Activated CD4-positive, alpha-beta T cell treated with anti-CD3 and anti-CD28 coated beads, Interleukin-2, amount 50 U/mL, for 48 hours (primary cell): Measurements from ENCODE around the gene TOP2A.

Experiments used
- DNase-seq, 2 experiments: peaks; one replicate each; pipeline ENCODE4 v3.0.0-alpha.2; 2020

The TOP2A gene

DNA sequence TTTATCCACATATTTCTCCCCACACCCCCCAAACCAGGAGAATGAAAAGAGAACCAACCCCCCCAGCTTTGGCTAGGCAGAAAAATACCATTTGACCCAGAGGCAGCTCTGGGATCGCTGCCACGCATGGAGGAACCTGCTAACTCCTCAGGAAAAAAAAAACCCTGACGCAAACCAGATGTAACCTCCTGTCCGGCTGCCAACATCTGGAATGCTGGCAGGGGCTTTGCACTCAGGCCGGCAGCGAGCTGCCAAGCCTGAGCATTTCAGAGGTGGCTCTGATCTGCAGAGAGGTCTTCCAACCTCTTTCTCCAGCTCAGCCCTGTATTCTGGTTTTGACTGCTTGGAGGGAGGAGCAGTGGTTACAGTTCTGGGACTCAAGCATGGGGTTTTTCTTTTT, 33.7 kb upstream of the TOP2A start:
- no peak for DNase-seq

DNA sequence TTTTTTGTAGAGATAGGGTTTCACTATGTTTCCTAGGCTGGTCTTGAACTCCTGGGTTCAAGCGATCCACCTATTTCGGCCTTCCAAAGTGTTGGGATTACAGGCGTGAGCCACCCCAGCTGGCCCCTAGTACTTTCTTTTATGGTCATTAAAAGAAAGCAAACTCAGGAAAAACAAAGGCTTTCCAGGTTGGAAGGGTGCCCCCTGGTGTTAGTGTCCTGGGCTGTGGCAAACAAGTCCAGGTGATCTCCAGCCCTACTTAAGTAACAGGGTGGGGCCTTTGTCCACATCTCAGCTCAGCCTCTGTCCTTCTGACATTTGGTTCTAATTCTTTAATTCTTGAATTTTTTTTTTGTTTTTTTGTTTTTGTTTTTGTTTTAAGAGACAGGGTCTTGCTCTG, 32.5 kb upstream of the TOP2A start:
- DNase-seq = peak; percentile 54 to 67

DNA sequence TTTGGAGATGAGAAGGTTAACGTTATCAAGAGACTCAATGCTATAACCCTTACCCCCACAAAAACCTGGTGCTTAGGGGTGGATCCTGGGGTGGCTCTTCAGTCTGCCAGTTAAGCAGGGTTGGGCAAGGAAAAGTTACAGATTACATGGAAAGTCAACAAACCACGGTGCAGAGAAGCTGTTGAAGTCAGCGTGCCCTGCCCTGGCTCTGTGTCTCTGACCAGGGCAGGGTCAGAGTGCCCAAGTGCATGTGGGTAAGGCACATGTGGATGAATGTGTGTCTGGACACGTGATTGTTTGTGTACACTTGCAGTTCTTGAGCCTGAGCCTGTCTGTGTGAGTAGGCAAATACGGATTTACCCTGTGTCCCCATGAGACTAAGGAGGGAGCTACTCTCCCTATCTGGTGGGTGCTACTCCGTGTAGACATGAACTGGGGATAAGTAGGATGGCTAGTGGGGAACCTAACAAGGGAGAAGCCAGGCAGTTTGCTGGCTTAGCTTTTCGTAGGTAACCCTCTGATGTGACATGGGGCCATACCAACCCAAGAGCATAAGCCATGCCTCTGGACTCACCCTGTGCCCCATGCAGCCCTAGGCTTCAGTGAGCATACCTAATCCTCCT, 31.1 kb upstream of the TOP2A start:
- DNase-seq = no peak

DNA sequence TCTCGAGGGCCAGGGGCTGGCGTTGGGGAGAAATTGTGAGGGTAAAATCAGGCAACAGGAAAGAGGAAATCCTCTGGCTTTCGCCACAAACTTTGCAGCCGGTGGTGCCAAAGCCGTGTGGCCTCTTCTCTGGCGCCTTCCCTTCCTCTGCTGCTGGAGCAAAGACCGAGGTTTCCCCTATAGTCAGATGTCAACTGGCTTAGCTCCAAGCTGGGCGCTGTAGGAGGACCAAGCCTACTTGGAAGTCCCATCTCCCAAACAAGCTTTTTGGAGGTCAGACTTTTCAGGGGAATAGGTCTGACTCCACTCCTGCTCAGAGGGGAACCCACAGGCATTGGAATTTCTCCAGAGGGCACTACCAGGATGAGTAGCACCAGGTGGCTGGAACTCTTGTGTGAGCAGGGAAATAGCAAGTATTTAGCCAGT, 30.5 kb upstream of the TOP2A start:
- peak in 1 of 2 experiments; percentile 16 for DNase-seq

DNA sequence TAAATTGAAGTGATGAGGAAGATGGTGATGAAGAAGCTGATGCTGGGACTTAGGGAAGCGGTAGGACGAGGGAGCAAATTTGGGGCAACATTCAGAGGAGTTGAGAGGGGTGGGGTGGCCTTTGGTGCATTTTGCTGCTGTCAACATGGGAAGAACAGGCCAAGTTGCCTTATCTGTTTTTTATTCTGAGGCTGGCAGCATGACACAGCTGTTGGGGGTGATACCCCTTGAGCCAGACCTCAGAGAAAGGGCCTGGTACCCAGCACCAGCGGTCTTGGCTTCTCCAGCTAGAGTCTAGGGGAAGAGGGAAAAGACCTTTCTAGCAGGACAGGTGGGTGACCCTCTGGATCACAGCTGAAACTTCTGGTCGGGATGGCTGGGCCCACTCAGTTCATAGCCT, 30.1 kb upstream of the TOP2A start:
- DNase-seq = no peak

DNA sequence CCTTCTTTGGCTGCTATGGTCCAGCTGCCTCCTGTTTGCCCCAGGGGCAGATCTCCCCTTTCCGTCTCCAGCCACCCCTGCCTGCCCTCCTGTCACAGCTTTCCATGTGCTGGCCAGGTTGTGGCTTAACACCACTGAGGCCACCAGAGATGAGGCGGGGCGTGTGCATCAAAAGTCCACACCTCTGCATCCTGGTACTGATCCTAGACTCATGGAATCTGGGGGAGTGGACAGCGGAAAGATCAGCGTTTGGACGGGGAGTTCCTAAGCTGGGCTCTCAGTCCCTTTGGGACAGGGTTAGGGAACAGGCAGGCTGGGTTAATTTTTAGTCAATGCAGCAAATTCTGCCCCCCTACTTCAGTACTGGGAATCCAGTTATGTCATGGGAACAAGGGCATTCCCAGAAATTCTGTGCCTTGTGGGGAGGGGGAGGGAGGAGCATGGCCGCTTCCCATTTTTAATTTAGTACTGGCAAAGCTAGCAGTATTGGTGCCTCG, 29.5 kb upstream of the TOP2A start:
- DNase-seq = no peak

DNA sequence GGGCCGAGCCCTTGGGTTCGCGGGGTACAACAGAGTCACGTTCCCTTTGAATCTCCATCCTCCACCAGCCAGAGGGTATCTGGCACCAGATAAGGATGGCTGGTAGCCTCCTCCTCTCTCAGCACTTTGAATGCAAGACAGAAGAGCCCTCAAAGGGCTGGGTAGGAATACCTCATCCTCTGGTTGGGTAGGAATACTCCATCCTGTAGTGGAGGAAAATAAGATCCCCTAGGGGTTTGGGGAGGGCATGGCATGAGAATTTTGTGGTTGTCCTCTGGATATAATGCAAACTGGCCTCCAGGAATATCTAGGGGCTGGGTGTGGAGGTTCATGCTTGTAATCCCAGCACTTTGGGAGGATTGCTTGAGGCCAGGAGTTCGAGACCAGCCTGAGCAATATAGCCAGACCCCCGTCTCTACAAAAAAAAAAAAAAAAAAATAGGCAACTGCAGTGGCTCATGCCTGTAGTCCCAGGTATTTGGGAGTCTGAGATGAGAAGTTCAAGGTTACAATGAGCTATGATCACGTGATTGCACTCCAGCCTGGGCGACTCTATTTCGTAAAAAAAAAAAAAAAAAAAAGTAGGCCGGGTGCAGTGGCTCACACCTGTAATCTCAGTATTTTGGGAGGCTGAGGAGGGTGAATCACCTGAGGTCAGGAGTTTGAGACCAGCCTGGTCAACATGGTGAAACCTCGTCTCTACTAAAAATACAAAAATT, 28.2 kb upstream of the TOP2A start:
- no peak for DNase-seq

DNA sequence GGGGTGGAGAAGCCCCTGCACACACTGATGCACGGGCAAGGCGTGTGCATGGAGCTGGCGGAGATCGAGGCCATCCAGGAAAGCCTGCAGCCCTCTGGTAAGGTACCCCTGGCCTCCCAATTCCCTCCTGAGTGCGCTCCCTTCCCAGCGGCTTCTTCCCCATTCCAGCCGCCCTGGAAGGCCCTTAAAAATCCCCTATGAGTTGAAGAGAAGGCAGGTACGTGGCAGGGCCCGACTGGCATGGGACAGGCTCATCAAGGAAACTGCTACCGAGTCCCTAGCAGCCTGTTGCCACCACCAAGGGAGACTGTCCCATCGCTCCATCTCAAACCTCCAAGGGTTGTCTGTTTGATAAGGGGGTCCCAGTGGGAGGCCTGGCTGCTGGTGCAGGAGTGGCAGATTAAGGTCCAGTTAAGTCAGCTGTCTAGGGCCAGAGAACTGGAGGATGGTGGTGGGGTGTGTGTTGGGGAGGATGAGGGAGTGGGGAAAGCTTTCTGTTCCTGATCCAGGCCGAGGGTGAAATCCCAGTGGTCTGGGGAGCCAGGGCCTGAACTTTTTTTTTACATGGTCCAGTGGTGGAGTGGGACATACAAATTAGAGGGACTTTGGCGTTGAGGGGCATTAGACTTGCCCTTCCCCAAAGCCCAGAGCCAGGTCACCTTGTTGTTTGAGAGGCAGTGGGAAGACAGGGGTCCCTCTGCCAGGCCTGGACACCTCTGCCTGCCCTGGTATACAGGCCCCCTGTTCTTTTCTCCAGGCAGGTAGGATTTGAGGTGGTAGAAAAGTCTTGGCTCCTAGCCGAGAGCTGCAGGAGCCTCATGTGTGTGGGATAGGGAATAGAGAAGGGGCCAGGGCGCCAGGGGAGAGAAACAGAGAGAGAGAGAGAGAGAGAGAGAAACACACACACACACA, 26.5 kb upstream of the TOP2A start:
- DNase-seq = peak; percentile 39

DNA sequence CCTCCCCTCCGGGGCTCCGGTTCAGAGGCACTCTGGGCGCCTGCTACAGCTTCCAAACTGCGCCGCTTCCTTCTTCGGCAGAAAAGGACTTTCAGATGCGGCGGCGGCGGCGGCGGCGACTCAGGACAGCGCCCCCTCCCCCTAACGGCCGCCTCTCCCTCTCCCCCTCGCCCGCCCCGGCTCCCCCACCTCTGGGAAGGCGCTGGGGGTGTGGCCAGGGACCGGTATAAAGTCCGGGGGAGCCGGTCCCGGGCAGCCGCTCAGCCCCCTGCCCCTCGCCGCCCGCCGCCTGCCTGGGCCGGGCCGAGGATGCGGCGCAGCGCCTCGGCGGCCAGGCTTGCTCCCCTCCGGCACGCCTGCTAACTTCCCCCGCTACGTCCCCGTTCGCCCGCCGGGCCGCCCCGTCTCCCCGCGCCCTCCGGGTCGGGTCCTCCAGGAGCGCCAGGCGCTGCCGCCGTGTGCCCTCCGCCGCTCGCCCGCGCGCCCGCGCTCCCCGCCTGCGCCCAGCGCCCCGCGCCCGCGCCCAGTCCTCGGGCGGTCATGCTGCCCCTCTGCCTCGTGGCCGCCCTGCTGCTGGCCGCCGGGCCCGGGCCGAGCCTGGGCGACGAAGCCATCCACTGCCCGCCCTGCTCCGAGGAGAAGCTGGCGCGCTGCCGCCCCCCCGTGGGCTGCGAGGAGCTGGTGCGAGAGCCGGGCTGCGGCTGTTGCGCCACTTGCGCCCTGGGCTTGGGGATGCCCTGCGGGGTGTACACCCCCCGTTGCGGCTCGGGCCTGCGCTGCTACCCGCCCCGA, 25.7 kb upstream of the TOP2A start, which contains the start of gene IGFBP4:
Gene IGFBP4, plus strand, starts transcription at position 255 of the 792 bp plus-strand sequence. Its CDS starts 286 bp downstream, at position 541.
- peak; percentile 72 to 77 for DNase-seq

DNA sequence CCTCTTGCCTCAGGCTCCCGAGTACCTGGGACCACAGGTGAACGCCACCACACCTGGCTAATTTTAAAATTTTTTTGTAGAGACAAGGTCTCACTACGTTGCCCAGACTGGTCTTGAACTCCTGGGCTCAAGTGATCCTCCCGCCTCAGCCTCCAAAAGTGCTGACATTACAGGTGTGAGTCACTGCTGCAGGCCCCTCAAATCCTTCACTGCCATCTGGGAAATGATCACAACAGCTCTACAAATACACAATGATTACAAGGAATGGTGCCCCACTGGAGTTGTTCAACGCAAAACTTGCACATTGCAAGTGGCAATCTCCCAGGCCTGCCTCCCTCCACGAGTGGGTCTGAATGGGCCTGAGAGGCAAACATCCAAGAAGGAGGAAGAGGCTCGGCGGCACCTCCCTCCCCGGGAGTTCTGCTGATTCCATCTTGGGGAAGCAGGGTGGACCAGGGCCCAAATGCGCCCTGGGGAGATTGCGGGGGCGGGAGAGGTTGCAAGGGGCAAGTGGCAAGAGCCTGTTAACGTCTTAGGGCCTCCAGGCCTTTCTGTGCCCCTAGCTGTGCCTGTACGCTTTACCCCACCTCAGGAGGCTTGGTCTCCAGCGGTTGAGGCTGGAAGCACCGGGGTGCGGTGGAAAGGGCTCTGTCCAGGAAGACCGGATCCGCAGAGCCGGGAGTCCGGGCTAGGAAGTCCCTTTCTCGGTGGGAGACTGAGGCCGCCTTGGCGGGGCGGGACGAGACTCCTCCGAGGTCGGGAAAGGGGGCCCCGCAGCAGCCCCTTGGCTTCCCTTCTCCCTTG, 24.9 kb upstream of the TOP2A start:
- DNase-seq = peak in 1 of 2 experiments; percentile 11

DNA sequence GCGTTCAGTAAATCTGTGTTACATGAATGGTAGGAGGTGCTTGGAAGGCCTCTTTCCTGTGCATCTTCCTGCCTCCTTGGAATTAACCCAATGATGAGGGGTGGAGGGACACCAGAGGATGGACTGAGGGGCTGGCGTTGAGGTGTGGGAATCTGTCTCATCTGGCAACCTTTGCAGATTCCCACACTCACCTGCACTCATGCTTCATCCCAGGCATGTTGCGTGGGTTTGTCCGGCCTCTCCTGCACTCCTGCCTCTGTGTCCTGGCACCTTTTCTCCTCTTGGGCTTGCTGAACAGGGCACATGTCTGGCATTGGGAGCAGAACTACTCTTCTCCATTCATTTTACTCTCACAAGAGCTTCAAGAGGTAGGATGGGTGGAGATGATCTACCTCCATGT, 22.5 kb upstream of the TOP2A start:
- no peak for DNase-seq

DNA sequence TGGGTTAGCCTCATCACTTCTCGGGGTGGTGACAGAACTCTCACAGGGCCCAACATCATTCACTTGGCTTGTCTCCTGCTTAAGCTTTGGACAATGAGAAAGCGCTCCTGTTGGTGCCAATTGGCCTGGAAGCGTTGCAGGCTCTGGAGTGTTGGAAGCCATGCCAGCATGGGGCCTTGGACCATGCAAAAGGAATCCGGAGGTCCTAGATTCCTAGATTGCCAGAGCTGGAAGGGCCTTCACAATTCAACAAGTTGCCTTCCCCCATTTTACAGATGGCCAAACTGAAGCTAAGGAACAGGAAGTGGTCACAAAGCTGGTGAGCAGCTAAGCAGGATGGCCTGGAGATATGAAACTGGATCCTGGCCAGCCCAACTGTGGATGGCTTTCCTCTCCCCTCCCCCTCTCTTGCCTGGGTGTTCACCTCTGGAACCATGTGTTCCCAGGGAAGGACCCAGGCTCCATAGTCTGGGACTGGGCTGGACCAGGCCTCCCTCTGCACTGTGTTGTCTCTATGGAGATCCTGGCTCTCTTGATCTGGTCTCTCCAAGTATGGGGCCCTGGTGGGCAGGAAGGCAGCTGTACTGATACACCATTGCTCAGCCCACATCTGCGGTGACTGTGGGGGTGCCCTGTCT, 19.5 kb upstream of the TOP2A start:
- no peak for DNase-seq

DNA sequence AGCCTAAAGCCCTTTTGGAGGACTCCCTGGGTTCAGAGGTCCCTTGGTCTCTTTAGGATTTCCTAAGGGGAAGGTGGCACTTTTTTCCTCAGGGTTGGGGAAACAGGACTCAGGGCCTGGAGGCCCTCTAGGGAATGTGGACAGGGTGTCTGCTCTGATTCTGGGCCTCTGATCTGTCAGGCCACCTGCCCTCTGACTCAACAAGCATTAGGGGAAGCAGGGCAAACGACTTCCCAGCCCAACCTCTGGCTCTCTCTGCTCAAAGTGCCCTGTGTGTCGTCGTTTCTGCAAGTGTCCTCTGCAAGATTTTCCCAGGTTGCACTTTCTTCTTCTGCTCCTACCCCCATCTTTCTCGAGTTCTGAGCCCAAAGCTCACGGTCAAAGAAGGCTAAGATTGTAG, 18.9 kb upstream of the TOP2A start:
- DNase-seq = no peak

DNA sequence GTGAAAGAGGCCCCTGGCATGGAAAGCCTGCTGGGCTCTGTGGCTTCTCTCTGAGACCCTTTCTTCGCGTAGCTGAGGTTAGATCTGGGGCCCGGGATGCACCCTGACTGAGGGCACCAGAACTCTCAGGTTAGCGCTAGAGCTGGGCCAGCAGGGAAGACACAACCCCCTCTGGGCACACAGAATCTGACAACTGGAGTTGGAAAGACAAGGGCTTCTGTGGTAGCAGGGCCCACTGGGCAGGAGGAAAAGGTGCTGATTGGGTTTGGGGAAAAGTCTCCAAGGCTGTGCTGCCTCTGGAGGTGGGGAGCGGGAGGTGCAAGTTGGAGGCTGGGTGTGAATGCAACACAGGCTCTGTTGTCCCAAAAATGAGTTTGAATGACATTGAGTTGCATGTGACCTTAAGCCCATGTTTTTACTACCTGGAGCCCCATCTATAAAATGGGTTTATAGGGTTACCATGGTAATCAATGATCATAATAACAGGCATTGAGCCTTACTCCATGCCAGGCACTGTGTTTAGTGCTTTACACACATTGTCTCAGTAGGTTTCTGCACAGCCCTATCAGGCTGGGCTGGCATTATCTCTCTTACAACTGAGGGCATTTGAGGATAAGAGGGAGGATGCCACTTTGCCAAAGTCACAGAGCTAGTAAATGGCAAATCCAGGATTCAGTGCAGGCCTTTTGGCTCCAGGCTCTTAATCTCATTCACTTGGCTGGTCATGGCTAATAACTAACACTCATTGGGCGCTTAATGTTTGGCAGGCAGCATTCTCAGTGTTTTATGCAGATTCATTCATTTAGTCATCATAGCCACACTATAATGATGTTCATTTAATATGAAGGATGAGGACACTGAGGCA, 16.1 kb upstream of the TOP2A start:
- DNase-seq = peak; percentile 31 to 44

DNA sequence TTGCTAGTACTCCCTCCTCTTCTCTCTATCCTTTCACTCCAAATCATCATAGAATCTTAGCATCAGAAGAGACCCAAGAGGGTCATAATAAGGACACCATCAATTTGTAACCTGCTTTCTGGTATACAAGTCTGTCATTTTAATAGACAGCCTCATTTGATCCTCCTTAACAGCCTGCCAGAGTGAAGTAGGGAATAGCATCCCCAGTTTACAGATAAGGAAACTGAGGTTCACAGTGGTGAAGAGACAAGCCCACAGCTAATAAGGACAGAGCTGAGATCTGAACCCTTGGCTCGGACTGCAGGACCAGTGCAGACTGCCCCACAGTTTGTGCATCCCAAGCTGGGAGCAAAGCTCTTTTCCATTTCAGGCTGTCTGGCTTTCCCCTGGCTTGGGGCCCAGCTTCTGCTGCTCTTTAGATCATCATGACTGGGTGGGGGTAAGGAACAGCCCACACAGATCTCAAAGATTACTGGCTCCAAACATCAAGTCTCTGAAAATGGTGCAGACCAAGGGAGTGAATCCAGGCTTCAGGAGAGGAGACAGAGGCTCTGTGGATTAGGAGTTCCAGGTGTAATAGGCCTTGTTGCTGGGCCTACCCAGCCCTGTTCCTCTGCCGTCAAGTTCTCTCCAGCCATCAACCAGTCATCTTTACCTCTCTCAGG, 15.3 kb upstream of the TOP2A start:
- no peak for DNase-seq

DNA sequence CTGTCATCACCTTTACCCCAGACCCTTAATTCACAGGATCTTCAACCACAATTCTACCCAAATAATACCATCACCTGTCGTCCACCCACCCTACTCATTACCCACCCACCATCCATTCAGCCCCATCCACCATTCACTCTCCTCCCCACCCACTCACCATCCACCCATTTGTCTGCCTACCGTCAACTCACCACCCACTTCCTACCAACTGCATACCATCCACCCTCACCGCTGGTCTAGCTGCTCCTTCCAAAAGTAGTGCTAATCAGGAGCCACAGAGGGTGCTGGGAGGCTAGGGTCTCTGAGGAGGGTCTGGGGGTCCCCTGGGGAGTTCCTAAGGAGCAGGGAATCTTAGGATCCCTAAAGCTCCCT, 13.5 kb upstream of the TOP2A start:
- no peak for DNase-seq

DNA sequence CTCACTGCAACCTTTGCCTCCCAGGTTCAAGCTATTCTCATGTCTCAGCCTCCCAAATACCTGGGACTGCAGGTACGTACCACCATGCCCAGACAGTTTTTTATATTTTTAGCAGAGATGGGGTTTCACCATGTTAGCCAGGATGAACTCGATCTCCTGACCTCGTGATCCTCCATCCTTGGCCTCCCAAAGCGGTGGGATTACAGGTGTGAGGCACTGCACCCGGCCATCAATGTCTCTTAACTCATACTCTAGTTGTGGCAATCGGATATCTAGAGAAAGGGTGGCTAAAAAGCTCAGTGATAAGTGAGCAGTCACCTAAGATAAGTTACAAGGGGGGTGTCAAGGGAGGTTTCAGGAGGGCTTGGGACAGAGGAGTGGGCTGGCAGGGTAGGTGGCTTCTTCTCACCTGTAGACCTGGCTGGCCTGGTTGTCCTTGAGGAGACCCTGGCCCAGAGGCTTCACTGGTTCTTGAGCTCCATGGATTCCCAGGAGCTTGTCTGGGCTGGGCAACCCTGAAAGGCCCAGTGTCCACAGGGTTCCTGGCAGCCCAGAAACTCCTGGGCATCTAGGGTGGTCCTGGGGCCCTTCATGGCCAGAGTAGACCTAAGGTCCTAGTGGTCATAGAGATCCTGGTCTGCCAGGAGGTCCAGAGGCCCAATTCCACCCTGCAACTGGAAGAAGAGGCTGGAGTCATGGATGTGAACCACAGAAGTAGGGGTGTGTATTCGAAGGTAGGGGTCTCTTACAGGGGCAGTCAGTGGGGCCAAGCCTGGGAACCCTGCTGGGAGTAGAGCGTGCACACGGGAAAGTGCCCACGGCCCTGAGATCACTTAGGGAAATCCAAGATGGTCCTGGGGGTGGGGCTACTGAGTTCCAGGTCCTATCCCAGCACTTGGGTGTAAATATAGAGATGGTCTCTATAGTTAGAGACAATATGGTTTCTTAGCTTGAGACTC, 12.9 kb upstream of the TOP2A start:
- DNase-seq = peak in 1 of 2 experiments; percentile 1

DNA sequence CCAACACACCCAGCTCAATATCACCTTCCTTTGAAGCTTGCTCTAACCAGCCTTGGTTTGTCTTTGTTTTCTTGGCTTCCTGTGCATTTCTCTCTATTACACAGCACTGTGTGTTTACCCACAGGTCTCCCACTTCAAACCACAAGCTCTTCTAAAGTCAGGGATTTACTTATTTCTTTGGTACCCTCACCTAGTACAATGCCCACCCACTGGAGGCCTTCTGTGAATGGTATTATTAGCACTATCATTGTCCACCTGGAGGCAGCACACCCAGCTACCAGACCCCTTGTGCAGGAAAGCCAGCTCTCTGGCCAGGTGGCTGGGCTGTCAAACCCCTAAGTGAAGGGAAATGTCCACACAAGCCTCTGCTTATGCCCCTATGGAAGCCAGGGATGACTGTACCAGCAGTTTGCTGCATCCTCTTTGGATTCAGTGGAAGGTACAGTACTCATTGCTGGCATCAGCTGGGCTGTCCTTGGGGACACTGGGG, 9.4 kb upstream of the TOP2A start:
- DNase-seq = peak in 1 of 2 experiments; percentile 34
